ENCODE results near the gene MFAP3L.
"Not testable (repeated sequence)": the region's sequence is repeated elsewhere in the genome, so short reads cannot be mapped to it uniquely, and the experiment has no call there.

The MFAP3L gene

DNA sequence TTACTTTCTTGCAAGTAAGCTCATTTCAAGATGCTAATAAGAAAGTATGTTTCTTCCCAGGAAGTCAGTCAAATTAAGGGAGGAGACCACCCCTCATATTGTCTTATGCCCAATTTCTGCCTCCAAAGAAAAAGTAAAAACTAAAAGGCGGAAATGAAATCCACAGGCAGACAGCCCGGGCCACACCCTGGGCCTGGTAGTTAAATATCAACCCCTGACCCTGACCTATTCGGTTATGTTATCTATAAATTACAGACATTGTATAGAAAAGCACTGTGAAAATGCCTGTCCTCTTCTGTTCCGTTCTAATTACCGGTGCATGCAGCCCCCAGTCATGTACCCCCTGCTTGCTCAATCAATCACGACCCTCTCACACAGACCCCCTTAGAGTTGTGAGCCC is 82.6 kb downstream of the MFAP3L start:
- DNase-seq, result not testable (repeated sequence)

DNA sequence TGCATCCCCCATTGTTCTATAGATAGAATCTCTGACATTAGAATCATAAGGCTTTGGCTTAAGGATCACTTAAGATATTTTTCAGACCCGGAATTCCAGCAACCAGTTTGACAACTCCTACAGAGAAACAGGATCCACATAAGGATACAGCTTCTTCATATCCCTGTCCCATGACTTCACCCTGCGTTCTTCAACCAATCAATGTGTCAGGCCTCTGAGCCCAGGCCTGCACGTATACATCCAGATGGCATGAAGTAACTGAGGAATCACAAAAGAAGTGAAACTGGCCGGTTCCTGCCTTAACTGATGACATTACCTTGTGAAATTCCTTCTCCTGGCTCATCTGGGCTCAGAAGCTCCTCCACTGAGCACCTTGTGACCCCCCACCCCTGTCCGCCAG is 85.1 kb downstream of the MFAP3L start:
- no peak for DNase-seq

DNA sequence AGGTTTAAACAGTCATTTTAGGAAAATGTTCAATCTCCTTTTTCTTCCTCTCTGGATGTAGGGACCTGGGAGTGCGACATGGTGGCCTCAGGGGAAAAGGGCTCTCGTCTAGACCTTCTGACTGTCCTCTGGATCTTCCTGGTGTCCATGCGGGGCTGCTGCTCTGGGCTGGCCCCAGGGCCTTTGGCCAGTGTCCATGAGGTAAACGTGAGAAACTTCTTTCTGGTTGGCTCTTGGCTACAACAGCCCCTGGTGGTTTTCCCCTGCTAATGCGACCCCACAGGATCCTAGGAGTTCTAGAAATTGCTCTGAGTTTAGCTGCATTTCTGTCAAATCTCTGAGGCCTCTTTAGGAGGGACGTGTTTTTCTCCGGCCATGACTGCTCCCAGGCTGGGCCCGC is 85.7 kb downstream of the MFAP3L start:
- no peak for DNase-seq
